Activated CD4-positive, alpha-beta T cell treated with anti-CD3 and anti-CD28 coated beads, Interleukin-2, Interleukin-6, amounts not matched to agents 100 ng/mL and 50 ng/mL, durations not matched to agents 16 hours and 8 hours (primary cell): ENCODE measurements around the gene ULBP1.
A peak's percentile ranks its signal among the peaks of the same experiment; 100 is the strongest.
"Not testable (repeated sequence)": the region's sequence is repeated elsewhere in the genome, so short reads cannot be mapped to it uniquely, and the experiment has no call there.

Experiments used
- DNase-seq: peaks from one replicate; pipeline ENCODE4 v3.0.0-alpha.2; 2020

Gene ULBP1

GRCh38 chr6:149934249-149935156, 29.2 kb upstream of the ULBP1 start:
- peak; percentile 75 for DNase-seq

- DNase-seq = no peak
Measured at GRCh38 chr6:149935246-149935645, 28.5 kb upstream of the ULBP1 start.

- no peak for DNase-seq
Measured at GRCh38 chr6:149935668-149936067, 28.1 kb upstream of the ULBP1 start.

- DNase-seq = no peak
Measured at GRCh38 chr6:149936743-149937142, 27.0 kb upstream of the ULBP1 start.

GRCh38 chr6:149938013-149938570, 25.7 kb upstream of the ULBP1 start:
- DNase-seq = not testable (repeated sequence)

- peak; percentile 64 for DNase-seq
Measured at GRCh38 chr6:149938571-149939355, 25.0 kb upstream of the ULBP1 start.

- DNase-seq = no peak
Measured at GRCh38 chr6:149939356-149939648, 24.4 kb upstream of the ULBP1 start.

GRCh38 chr6:149939909-149940671, 23.7 kb upstream of the ULBP1 start:
- DNase-seq = no peak

GRCh38 chr6:149940672-149940982, 23.1 kb upstream of the ULBP1 start:
- no peak for DNase-seq

GRCh38 chr6:149941583-149942460, 21.9 kb upstream of the ULBP1 start, which contains the start of gene ULBP2:
Gene ULBP2, plus strand, starts transcription at chr6:149942014. Its CDS starts 59 bp downstream, at chr6:149942073.
- peak; percentile 88 for DNase-seq

GRCh38 chr6:149942461-149942829, 21.3 kb upstream of the ULBP1 start:
- no peak for DNase-seq

- not testable (repeated sequence) for DNase-seq
Measured at GRCh38 chr6:149943321-149943720, 20.4 kb upstream of the ULBP1 start.

GRCh38 chr6:149945276-149945675, 18.5 kb upstream of the ULBP1 start:
- not testable (repeated sequence) for DNase-seq

GRCh38 chr6:149946631-149947030, 17.1 kb upstream of the ULBP1 start:
- not testable (repeated sequence) for DNase-seq

- DNase-seq = not testable (repeated sequence)
Measured at GRCh38 chr6:149947533-149947932, 16.2 kb upstream of the ULBP1 start.

- no peak for DNase-seq
Measured at GRCh38 chr6:149948011-149948410, 15.7 kb upstream of the ULBP1 start.

- DNase-seq = no peak
Measured at GRCh38 chr6:149948616-149949015, 15.1 kb upstream of the ULBP1 start.

- DNase-seq = no peak
Measured at GRCh38 chr6:149950423-149950822, 13.3 kb upstream of the ULBP1 start.

- DNase-seq = no peak
Measured at GRCh38 chr6:149951096-149951495, 12.6 kb upstream of the ULBP1 start.

GRCh38 chr6:149951626-149952025, 12.1 kb upstream of the ULBP1 start:
- no peak for DNase-seq

- DNase-seq = not testable (repeated sequence)
Measured at GRCh38 chr6:149953390-149953789, 10.4 kb upstream of the ULBP1 start.

GRCh38 chr6:149953934-149954327, 9.8 kb upstream of the ULBP1 start:
- not testable (repeated sequence) for DNase-seq
